ENCODE results near the gene IL4I1. TPM values are rescaled to one million over a fixed set of nuclear protein-coding genes. Genes with fewer than 3 reads are reported as not detected.

IL4I1 gene
- polyA plus RNA-seq, 3 donors = 5.6 to 7.6 (median 7.0) TPM

DNA sequence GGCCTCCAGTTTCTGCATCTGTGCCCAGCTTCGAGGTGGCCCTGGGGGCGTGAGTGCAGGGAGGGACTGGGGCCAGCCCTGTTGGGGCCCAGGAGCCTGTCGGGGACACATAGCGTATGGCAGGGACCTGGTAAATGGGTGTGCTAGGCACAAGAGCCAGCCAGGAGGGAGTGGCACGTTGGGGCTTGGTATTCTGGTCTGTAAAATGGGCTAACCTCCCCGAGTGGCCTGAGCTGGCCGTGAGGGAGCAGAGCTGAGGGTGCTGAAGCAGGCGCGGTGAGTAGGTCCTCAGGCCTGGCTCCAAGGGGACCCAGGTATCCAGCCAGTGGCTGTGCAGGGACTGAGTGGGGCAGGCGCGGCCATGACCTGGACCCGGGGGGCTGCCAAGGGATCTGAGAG is 41.4 kb downstream of the IL4I1 start:
- H3K27ac ChIP-seq (ENCODE audit: low read depth in 1 of 2, low read length in 2 of 2) = no peak overlapping the region
- no peak overlapping the region for H3K9ac ChIP-seq (ENCODE audit: insufficient read depth, low read length, poor library complexity, severe bottlenecking)
- Mint-ChIP-seq H3K4me3 (no peak overlapping the region), H3K9me3 (peaks cover 0 to 5% (median 0%) of the 10 kb centered on the region in 7 donors), H3K27ac (peak overlapping the region in 1 of 7 donors; percentile 30), H3K4me1 (peaks cover 19% of the 10 kb centered on the region), H3K36me3 (peaks cover 22 to 44% of the 10 kb centered on the region in 2 donors), H3K27me3 (ENCODE audit: low read depth in 3 of 3) (peaks cover 13 to 16% (median 15%) of the 10 kb centered on the region in 3 donors)
- no peak overlapping the region for H3K4me2 ChIP-seq (replicated peaks; ENCODE audit: extremely low read depth, low read length, poor library complexity, severe bottlenecking)
- no peak overlapping the region for H2AFZ ChIP-seq (ENCODE audit: insufficient read depth, low read depth, low read length, poor library complexity, severe bottlenecking)
- TF ChIP-seq, protein P1, sequence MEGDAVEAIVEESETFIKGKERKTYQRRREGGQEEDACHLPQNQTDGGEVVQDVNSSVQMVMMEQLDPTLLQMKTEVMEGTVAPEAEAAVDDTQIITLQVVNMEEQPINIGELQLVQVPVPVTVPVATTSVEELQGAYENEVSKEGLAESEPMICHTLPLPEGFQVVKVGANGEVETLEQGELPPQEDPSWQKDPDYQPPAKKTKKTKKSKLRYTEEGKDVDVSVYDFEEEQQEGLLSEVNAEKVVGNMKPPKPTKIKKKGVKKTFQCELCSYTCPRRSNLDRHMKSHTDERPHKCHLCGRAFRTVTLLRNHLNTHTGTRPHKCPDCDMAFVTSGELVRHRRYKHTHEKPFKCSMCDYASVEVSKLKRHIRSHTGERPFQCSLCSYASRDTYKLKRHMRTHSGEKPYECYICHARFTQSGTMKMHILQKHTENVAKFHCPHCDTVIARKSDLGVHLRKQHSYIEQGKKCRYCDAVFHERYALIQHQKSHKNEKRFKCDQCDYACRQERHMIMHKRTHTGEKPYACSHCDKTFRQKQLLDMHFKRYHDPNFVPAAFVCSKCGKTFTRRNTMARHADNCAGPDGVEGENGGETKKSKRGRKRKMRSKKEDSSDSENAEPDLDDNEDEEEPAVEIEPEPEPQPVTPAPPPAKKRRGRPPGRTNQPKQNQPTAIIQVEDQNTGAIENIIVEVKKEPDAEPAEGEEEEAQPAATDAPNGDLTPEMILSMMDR (IDR thresholded peaks at IDR 0.05) = no peak
- H3K4me1 ChIP-seq (ENCODE audit: control insufficient read depth in 1 of 2, insufficient read depth in 2 of 2, low read length in 2 of 2) = peaks cover 10 to 15% of the 10 kb centered on the region in 2 donors
- WGBS (ENCODE audit: insufficient coverage) = 92% methylated on average over 12 of the region's 12 CpGs
- H3K9me3 ChIP-seq (replicated peaks in 1 of 2; ENCODE audit: control insufficient read depth in 1 of 2, insufficient read depth in 1 of 2, low read length in 2 of 2) = peaks cover 0 to 4% of the 10 kb centered on the region in 2 donors
- H3K27me3 ChIP-seq (ENCODE audit: control insufficient read depth in 2 of 2, insufficient read depth in 2 of 2, low read length in 2 of 2) = peaks cover 7 to 12% of the 10 kb centered on the region in 2 donors
- no peak overlapping the region for H3K4me3 ChIP-seq (replicated peaks in 1 of 3; ENCODE audit: low read depth in 2 of 3, low read length in 3 of 3)
- intact Hi-C loops (cut with micrococcal nuclease) = no loop called here
- peaks cover 80% of the 10 kb centered on the region for H4K20me1 ChIP-seq (ENCODE audit: insufficient read depth, low read length)
- peaks cover 22 to 38% of the 10 kb centered on the region in 2 donors for H3K36me3 ChIP-seq (replicated peaks in 1 of 2; ENCODE audit: control insufficient read depth in 1 of 2, insufficient read depth in 2 of 2, low read length in 2 of 2)
- DNase-seq = no peak
- H3K79me2 ChIP-seq (ENCODE audit: insufficient read depth, low read length) = peaks cover 20% of the 10 kb centered on the region

DNA sequence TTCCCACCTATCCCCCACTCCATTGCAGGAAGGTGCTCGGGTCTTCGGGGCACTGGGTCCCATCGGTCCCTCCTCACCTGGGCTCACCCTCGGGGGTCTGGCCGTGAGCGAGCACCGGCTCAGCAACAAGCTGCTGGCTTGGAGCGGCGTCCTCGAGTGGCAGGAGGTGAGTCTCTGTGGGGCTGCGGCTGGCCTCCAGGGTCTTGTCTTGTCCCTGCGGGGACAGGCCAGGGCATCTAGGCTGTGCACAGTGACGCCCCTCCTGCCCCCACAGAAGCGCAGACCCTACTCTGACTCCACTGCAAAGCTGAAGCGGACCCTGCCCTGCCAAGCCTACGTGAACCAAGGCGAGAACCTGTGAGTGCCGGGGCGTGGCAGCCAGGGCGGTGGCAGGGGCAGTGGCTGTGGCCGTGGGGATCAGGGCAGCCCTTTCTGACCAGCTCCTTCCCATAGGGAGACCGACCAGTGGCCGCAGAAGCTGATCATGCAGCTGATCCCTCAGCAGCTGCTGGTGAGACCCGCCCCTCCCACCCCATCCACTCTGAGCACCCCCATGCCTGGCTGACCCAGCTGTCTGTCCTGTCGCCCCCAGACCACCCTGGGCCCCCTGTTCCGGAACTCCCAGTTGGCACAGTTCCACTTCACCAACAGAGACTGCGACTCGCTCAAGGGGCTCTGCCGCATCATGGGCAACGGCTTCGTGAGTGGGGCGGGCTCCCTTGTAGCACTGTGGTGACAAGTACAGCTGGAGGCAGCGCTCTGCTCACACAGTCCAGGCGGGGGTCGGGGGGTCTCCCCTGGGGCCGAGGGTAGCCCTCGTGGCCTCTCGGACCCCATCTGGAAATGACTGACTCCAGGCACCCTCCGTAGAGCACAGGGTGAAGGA is 42.1 kb downstream of the IL4I1 start:
- peaks cover 15 to 22% of the 10 kb centered on the region in 2 donors for H3K4me1 ChIP-seq (ENCODE audit: control insufficient read depth in 1 of 2, insufficient read depth in 2 of 2, low read length in 2 of 2)
- no peak for DNase-seq
- H3K27ac ChIP-seq (ENCODE audit: low read depth in 1 of 2, low read length in 2 of 2) = no peak overlapping the region
- H3K9me3 ChIP-seq (replicated peaks in 1 of 2; ENCODE audit: control insufficient read depth in 1 of 2, insufficient read depth in 1 of 2, low read length in 2 of 2) = peaks cover 0 to 4% of the 10 kb centered on the region in 2 donors
- peaks cover 15 to 31% of the 10 kb centered on the region in 2 donors for H3K36me3 ChIP-seq (replicated peaks in 1 of 2; ENCODE audit: control insufficient read depth in 1 of 2, insufficient read depth in 2 of 2, low read length in 2 of 2)
- Mint-ChIP-seq H3K9me3 (peaks cover 0 to 5% (median 2%) of the 10 kb centered on the region in 7 donors), H3K27me3 (ENCODE audit: low read depth in 3 of 3) (peaks cover 13 to 16% (median 15%) of the 10 kb centered on the region in 3 donors), H3K27ac (no peak overlapping the region), H3K4me1 (peaks cover 26% of the 10 kb centered on the region), H3K4me3 (no peak overlapping the region), H3K36me3 (peaks cover 18 to 38% of the 10 kb centered on the region in 2 donors)
- no peak overlapping the region for H3K4me2 ChIP-seq (replicated peaks; ENCODE audit: extremely low read depth, low read length, poor library complexity, severe bottlenecking)
- H3K9ac ChIP-seq (ENCODE audit: insufficient read depth, low read length, poor library complexity, severe bottlenecking) = no peak overlapping the region
- peaks cover 20% of the 10 kb centered on the region for H3K79me2 ChIP-seq (ENCODE audit: insufficient read depth, low read length)
- H2AFZ ChIP-seq (ENCODE audit: insufficient read depth, low read depth, low read length, poor library complexity, severe bottlenecking) = no peak overlapping the region
- peaks cover 74% of the 10 kb centered on the region for H4K20me1 ChIP-seq (ENCODE audit: insufficient read depth, low read length)
- intact Hi-C loops (cut with micrococcal nuclease) = loop anchor here in 1 of 2 donors (5.0 kb wide), 1 partner anchor 37 kb away; the partner anchor contains the start of gene MED25
- TF ChIP-seq, protein P1 (IDR thresholded peaks at IDR 0.05) = no peak
- 94% methylated on average over 34 of the region's 39 CpGs for WGBS (ENCODE audit: insufficient coverage)
- H3K27me3 ChIP-seq (ENCODE audit: control insufficient read depth in 2 of 2, insufficient read depth in 2 of 2, low read length in 2 of 2) = peaks cover 7 to 12% of the 10 kb centered on the region in 2 donors
- H3K4me3 ChIP-seq (replicated peaks in 1 of 3; ENCODE audit: low read depth in 2 of 3, low read length in 3 of 3) = no peak overlapping the region
